Hepatocyte (in vitro differentiated cells): Measurements from ENCODE around the gene PEAK1. TPM values are rescaled to one million over a fixed set of nuclear protein-coding genes. Genes with fewer than 3 reads are reported as not detected.
A peak's percentile ranks its signal among the peaks of the same experiment; 100 is the strongest.

Experiments used
- DNase-seq: peaks from one replicate; pipeline ENCODE4 v3.0.0-alpha.2; 2016; ENCODE audit warnings: low spot score
- H2AFZ ChIP-seq: fragments of 200-600 bp; sonication (generic); 2 replicates; pipeline ENCODE4 v1.6.0; 2016; ENCODE audit warnings: antibody characterized with exemption, mild to moderate bottlenecking
- H3K27ac ChIP-seq: fragments of 200-600 bp; sonication (generic); 2 replicates; pipeline ENCODE4 v1.5.1; 2016; ENCODE audit warnings: mild to moderate bottlenecking
- H3K27me3 ChIP-seq: fragments of 200-600 bp; sonication (generic); 2 replicates; pipeline ENCODE4 v1.6.1; 2016
- H3K36me3 ChIP-seq: fragments of 200-600 bp; sonication (generic); replicated peaks from 2 replicates; pipeline ENCODE4 v1.5.1; 2016; ENCODE audit warnings: low read depth; ENCODE audit not compliant: insufficient read depth
- H3K4me1 ChIP-seq: fragments of 200-600 bp; sonication (generic); 2 replicates; pipeline ENCODE4 v1.5.1; 2016; ENCODE audit warnings: mild to moderate bottlenecking, moderate library complexity; ENCODE audit not compliant: insufficient read depth
- H3K4me2 ChIP-seq: fragments of 200-600 bp; sonication (generic); 2 replicates; pipeline ENCODE4 v1.6.0; 2016
- H3K4me3 ChIP-seq: fragments of 200-600 bp; sonication (generic); 2 replicates; pipeline ENCODE4 v1.5.1; 2016; ENCODE audit warnings: mild to moderate bottlenecking
- H3K79me2 ChIP-seq: fragments of 200-600 bp; sonication (generic); 2 replicates; pipeline ENCODE4 v1.6.0; 2017; ENCODE audit warnings: mild to moderate bottlenecking
- H3K9me2 ChIP-seq: fragments of 200-600 bp; sonication (generic); replicated peaks from 2 replicates; pipeline ENCODE4 v1.6.0; 2017; ENCODE audit warnings: mild to moderate bottlenecking; ENCODE audit not compliant: insufficient read depth
- H3K9me3 ChIP-seq: fragments of 200-600 bp; sonication (generic); 2 replicates; pipeline ENCODE4 v1.5.1; 2016; ENCODE audit warnings: low read depth, mild to moderate bottlenecking
- H4K20me1 ChIP-seq: fragments of 200-600 bp; sonication (generic); 2 replicates; pipeline ENCODE4 v1.6.0; 2016; ENCODE audit warnings: mild to moderate bottlenecking; ENCODE audit not compliant: insufficient read depth, poor library complexity, severe bottlenecking
- CTCF ChIP-seq: fragments of 200-600 bp; sonication (generic); IDR thresholded peaks from 2 replicates; pipeline ENCODE4 v1.5.1; 2016; ENCODE audit warnings: antibody characterized with exemption, mild to moderate bottlenecking; ENCODE audit not compliant: poor library complexity
- EZH2 ChIP-seq: fragments of 200-600 bp; sonication (generic); IDR thresholded peaks from 2 replicates; pipeline ENCODE4 v1.6.1; 2016; ENCODE audit warnings: antibody characterized with exemption, mild to moderate bottlenecking, borderline replicate concordance
- EZH2phosphoT487 ChIP-seq: fragments of 200-600 bp; sonication (generic); IDR thresholded peaks from one replicate; pipeline ENCODE4 v1.6.1; 2018; ENCODE audit warnings: antibody characterized with exemption, mild to moderate bottlenecking, low read depth, moderate library complexity; ENCODE audit not compliant: unreplicated experiment, severe bottlenecking
- WGBS: methylation state at CpG from one replicate; pipeline ENCODE4 v1.1.6; 2016; ENCODE audit warnings: low lambda C conversion rate; ENCODE audit errors: missing lambda C conversion rate; 5-methylcytosine and 5-hydroxymethylcytosine counted together
- polyA plus RNA-seq: library from polyadenylated mRNA; unstranded; fragments of >200 nt; fragmentation: Nextera tagmentation; extraction: Ambion mirVana; gene quantifications from 2 replicates; pipeline ENCODE4 v1.2.1, GENCODE V29; 2016
- total RNA-seq: library from RNA; depleted of rRNA; stranded (reverse); fragments of >200 nt; gene quantifications from 2 replicates; pipeline ENCODE4 v1.2.3, GENCODE V29; 2014

Gene PEAK1
- total and polyA plus RNA-seq, 2 experiments from 2014 or later = 8.1 to 27.1 TPM

DNA sequence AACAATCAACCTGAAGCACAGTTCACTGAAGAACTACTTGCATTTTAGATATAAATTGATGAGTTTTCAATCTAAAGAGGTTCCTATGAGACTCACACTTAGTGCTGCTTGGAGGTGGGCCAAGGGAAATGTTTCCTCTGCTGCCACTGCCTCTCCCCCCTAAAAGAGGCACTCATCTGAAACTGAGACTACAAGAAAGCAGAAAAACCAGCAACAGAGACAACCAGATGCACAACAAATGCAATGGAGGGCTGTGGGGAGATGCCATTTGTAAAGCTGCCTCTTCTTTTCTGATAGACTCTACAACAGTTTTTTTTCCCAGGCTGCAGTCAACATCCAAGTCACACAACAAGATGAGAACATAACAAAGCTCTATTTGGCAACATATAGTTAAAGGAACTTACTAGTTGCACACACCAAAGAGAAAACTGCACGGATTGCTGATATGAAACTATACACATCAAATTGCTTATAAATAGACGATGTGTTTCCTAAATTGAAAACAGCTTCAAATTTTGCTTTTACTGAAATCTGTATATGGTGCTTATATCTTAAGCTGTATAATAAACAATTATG lies 360.0 kb downstream of the PEAK1 start:
- Histone ChIP-seq H3K4me2 (peak overlapping the region; percentile 45), H3K27ac (peak overlapping the region; percentile 11), H3K79me2 (peaks cover 99% of the 10 kb centered on the region)

DNA sequence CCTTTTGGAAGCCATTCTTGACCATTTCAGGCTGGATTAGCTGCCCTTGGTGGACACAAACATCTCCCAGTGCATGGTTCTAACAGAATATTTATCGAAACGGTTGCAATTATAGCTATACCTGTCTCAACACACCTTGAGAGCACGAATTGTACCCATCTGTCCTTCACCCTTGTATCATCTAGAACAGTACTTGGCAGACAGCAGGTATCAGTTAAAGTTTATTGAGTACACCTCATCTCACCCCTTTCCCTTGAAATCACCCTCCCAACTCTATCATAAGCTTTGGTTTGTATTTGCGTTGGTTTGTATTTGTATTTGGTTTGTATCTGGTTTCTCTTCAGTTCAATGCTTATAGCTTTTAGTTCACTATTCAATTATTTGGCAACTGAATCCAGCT lies 361.4 kb downstream of the PEAK1 start:
- WGBS = 95% methylated on average over 4 of the region's 4 CpGs
- H3K27me3 ChIP-seq = no peaks in the 10 kb centered on the region
- no peaks in the 10 kb centered on the region for H3K9me2 ChIP-seq
- no peak overlapping the region for H3K4me2 ChIP-seq
- no peak overlapping the region for H3K4me3 ChIP-seq
- H3K36me3 ChIP-seq = no peaks in the 10 kb centered on the region
- H4K20me1 ChIP-seq = peaks cover 83% of the 10 kb centered on the region
- peak overlapping the region; percentile 20 for H3K27ac ChIP-seq
- TF ChIP-seq EZH2phosphoT487 = no peak
- no peak for TF ChIP-seq CTCF
- TF ChIP-seq EZH2 = no peak
- DNase-seq = no peak
- H2AFZ ChIP-seq = no peak overlapping the region
- peaks cover 66% of the 10 kb centered on the region for H3K4me1 ChIP-seq
- H3K79me2 ChIP-seq = peaks cover 100% of the 10 kb centered on the region
- H3K9me3 ChIP-seq = no peaks in the 10 kb centered on the region

More for the DNA sequence above, 360.0 kb downstream of the PEAK1 start:
- DNase-seq = no peak
- H2AFZ ChIP-seq = no peak overlapping the region
- no peaks in the 10 kb centered on the region for H3K36me3 ChIP-seq
- no peaks in the 10 kb centered on the region for H3K9me2 ChIP-seq
- no peaks in the 10 kb centered on the region for H3K27me3 ChIP-seq
- TF ChIP-seq EZH2 = no peak
- no peak for TF ChIP-seq EZH2phosphoT487
- no peak for TF ChIP-seq CTCF
- H3K4me1 ChIP-seq = peaks cover 69% of the 10 kb centered on the region
- WGBS = 65% methylated on average over 2 of the region's 2 CpGs
- no peaks in the 10 kb centered on the region for H3K9me3 ChIP-seq
- no peak overlapping the region for H3K4me3 ChIP-seq
- H4K20me1 ChIP-seq = peaks cover 95% of the 10 kb centered on the region

GRCh38 chr15:77057685-77058084 lies 362.2 kb downstream of the PEAK1 start:
- H3K27me3 ChIP-seq = no peaks in the 10 kb centered on the region
- H3K9me2 ChIP-seq = no peaks in the 10 kb centered on the region
- peaks cover 64% of the 10 kb centered on the region for H3K4me1 ChIP-seq
- no peaks in the 10 kb centered on the region for H3K36me3 ChIP-seq
- H4K20me1 ChIP-seq = peaks cover 79% of the 10 kb centered on the region
- WGBS = 82% methylated on average over 4 of the region's 4 CpGs
- H3K4me3 ChIP-seq = no peak overlapping the region
- no peak overlapping the region for H2AFZ ChIP-seq
- H3K4me2 ChIP-seq = no peak overlapping the region
- peak overlapping the region; percentile 20 for H3K27ac ChIP-seq
- peaks cover 98% of the 10 kb centered on the region for H3K79me2 ChIP-seq
- no peak for TF ChIP-seq EZH2phosphoT487
- TF ChIP-seq EZH2 = no peak
- TF ChIP-seq CTCF = no peak
- no peak for DNase-seq
- H3K9me3 ChIP-seq = no peaks in the 10 kb centered on the region
